Cardiac septum (tissue), 1 donor: ENCODE data around the gene NMBR. TPM values are rescaled to one million over a fixed set of nuclear protein-coding genes. Genes with fewer than 3 reads are reported as not detected.
"Not testable (repeated sequence)": the region's sequence is repeated elsewhere in the genome, so short reads cannot be mapped to it uniquely, and the experiment has no call there.

ENCODE experiments used
- DNase-seq: peaks from one replicate; pipeline ENCODE4 v3.0.0-alpha.2; 2020; ENCODE audit warnings: low spot score
- intact Hi-C: fragments of 100-400 bp; cut with DNase I; formaldehyde crosslinking; loops from one replicate; pipeline ENCODE4 v1.14.0; 2022
- total RNA-seq: library from RNA; stranded (reverse); fragmentation: NEBNext Ultra II Directional; extraction: Animal tissue kit (Norgen Biotek cat#: 25700); gene quantifications from one replicate; pipeline ENCODE4 v1.2.1, GENCODE V29; 2021
- donor health status: DM: no; HTN: no; CAD: no.

The NMBR gene
- total RNA-seq, 1 donor from 2014 or later: not detected

GRCh38 chr6:142155895-142156757 is 9.2 kb upstream of the NMBR start:
- intact Hi-C loops: no loop called here
- no peak for DNase-seq

DNA sequence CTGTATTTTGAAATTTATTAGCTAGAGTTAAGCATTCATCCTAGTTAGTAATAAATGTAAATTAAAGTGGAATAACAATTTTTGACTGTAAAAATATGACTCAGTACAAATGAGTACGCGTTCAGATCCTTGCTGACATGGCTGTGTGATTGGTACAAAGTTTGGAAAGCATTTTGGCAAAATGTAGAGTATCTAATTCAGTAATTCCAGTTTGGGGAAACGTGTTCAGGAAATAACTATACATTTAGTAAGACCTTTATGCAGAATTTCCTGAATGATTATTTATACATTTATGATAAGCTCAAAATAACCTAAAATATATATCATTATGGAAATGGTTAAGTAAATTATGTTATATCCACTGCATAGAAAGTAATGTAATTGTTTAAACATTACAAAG is 8.2 kb upstream of the NMBR start:
- DNase-seq: no peak
- intact Hi-C loops: no loop called here

DNA sequence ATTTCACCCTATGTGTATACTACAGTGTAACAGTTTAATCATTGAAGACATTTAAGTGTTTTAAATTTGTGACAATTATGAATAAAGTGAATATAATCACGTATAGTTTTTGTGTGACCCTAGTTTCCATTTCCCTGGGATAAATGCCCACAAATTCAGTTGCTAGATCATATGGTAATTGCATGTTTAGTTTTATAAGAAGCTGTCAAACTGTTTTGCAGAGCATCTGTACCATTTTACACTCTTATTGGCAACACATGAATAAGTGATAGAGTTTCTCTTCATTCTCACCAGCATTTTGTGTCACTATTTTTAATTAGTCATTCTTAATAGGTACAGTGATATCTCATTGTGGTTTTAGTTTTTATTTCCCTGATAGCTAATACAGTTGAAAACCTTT is 7.4 kb upstream of the NMBR start:
- intact Hi-C loops: no loop called here

GRCh38 chr6:142153196-142153595 is 6.3 kb upstream of the NMBR start:
- intact Hi-C loops: no loop called here
- DNase-seq: no peak

More for the DNA sequence above, 7.4 kb upstream of the NMBR start:
- no peak for DNase-seq

DNA sequence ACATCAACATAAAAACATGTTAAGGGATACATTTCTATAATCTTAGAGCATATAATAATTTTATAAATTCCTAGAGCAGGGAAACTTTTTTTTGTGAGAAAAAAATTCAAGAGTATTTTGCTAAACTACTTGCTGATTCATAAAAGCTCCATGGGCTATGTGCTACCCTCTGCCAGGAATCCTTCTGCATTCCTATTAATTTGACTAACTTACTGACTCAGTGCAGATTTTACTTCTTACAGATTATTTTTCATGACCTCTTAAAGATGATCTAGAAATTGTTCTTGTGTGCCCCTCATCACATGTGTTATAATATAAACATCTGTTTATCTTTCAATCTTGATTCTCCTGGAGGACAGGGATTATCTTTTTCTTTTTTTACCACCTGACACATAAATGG is 5.8 kb upstream of the NMBR start:
- intact Hi-C loops: no loop called here
- no peak for DNase-seq

- intact Hi-C loops, DNase-seq: not testable (repeated sequence)
These were observed 5.4 kb downstream of the NMBR start for GRCh38 chr6:142141531-142141930.

DNA sequence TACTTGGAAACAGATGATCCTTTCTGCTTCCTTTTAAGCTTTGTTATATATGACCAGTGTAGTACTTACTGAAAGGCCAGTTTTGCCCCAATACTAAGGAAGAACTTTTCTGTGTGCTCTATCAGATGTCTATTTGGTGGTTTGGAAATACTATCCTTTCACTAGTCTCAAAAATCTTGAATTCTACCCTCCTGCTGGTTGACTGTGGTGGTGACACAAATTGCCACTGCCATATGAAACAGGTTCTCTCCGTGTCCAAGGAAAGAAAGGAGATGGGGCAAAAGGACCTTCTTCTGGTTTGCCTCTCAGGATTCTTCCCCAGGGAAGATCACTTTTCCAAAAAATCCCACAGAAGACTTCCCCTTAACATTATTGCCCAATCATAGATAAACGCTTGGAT is 8.0 kb downstream of the NMBR start:
- intact Hi-C loops: no loop called here

GRCh38 chr6:142132625-142133024 is 14.3 kb downstream of the NMBR start, which contains the start of gene GJE1:
TSS of gene GJE1 (plus strand) at chr6:142132925. CDS start at chr6:142133159, 234 bp downstream.
- intact Hi-C loops: no loop called here
- DNase-seq: no peak

More for the DNA sequence above, 8.0 kb downstream of the NMBR start:
- no peak for DNase-seq

GRCh38 chr6:142130814-142131213 is 16.1 kb downstream of the NMBR start:
- intact Hi-C loops: no loop called here
- DNase-seq: no peak

DNA sequence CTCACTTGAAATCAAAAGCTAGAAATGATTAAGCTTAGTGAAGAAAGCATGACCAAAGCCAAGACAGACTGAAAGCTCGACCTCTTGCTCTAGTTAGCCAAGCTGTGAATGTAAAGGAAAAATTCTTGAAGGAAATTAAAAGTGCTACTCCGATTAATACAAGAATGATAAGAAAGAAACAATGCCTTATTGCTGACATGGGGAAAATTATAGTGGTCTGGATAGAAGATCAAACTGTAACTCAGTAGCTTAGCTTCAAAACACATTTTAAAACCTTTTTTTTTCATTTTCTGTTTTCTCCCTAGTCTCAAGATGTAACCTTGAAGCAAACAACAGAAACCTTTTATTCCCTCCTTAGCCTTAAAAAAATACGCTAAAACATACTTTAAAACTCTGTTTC is 25.6 kb downstream of the NMBR start:
- no peak for DNase-seq
- intact Hi-C loops: no loop called here

- DNase-seq: no peak
- intact Hi-C loops: no loop called here
These were observed 28.0 kb downstream of the NMBR start for GRCh38 chr6:142118925-142119324.

GRCh38 chr6:142118328-142118727 is 28.6 kb downstream of the NMBR start:
- intact Hi-C loops: no loop called here
- no peak for DNase-seq

DNA sequence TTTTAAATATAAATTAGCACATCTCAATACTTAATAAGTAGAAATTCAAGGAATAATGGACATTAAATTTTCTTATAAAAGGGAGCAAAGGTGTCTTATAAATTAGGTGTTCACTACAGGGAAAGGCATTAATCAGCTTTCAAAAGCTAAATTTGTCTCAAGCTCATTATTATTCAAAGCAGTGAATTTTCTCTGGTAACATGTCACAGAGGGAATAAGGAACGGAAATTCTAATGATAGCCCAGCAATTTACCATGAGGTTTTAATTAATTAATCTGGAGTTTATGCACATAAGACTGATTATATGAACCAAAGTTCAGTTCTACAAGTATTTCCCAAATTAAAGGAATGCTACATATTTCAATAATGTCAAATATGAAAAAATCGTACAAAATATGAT is 29.6 kb downstream of the NMBR start:
- intact Hi-C loops: no loop called here
- DNase-seq: no peak

- DNase-seq: no peak
- intact Hi-C loops: loop anchor here (5.0 kb wide), 1 partner anchor 435 kb away; no protein-coding TSS in a partner anchor
These were observed 34.4 kb downstream of the NMBR start for GRCh38 chr6:142112451-142113061.

DNA sequence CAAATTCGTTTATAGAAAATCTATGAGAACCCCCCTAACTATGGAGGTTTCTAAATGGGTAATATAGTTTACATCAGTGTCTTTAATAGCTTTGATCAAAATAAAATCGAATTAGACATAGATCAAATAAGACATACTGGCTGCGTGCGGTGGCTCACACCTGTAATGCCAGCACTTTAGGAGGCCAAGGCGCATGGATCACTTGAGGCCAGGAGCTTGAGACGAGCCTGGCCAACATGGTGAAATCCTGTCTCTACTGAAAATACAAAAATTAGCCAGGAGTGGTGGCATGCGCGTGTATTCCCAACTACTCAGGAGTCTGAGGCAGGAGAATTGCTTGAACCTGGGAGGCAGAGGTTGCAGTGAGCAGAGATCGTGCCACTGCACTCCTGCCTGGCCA is 36.1 kb downstream of the NMBR start:
- intact Hi-C loops: loop anchor here (5.0 kb wide), 1 partner anchor 434 kb away; no protein-coding TSS in a partner anchor
- not testable (repeated sequence) for DNase-seq

DNA sequence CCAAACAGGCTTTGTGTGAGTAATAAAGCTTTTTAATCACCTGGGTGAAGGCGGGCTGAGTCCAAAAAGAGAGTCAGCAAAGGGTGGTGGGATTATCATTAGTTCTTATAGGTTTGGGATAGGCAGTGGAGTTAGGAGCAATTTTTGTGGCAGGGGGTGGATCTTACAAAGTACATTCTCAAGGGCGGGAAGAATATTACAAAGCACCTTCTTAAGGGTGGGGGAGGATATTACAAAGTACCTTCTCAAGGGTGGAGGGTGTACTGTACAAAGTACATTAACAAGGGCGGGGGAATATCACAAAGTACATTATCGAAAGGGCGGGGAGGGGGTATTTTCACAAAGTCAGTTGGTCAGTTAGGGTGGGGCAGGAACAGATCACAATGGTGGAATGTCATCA is 42.1 kb downstream of the NMBR start:
- DNase-seq, intact Hi-C loops: not testable (repeated sequence)

- intact Hi-C loops: no loop called here
These were observed 58.1 kb downstream of the NMBR start for GRCh38 chr6:142088858-142089216.

GRCh38 chr6:142087950-142088857 is 58.7 kb downstream of the NMBR start:
- no peak for DNase-seq
- intact Hi-C loops: no loop called here

More at GRCh38 chr6:142088858-142089216, 58.1 kb downstream of the NMBR start:
- no peak for DNase-seq

DNA sequence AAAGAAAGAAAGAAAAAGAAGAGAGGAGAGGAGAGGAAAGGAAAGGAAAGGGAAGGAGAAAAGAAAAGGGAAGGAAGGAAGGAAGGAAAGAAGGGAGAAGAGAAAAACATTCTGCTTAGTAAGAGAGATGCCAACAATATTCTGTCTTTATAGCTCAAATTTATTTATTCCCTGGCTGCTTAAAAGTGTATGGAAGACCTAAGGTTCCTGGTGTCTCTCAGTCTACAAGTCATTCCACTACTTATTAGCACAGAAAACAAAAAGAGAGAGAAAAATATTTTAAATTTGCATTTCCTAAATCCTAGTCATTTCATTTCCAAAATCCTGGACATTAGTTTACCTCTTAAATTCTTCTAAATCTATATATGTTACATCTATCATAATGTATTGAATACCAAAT is 67.8 kb downstream of the NMBR start:
- DNase-seq: no peak
- intact Hi-C loops: no loop called here

DNA sequence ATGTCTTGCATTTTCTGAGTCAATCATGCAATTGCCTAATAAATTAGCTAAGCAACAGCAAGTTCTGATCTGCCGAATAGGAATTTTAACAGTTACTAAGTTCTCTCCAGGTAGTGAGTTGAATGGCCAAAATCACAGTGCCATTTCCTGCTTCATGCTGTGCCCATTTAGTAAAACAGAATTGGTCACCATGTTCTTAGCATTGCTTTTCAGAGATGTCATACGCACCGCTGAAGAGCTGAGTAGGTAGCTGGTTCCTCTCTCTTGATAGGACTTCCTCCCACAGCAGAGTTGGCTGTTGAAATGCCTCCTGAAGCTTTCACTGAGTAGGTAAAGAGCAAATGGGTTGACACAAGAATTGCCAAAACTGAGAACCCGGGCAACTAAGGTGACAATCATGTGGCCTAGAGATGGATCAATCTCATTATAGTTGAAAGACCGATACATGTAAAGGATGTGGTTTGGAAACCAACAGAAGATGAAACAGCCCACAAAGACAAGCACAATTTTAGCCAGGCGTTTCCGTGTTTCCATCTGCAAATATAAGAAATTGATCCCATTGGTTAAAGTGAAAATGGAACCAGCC is 71.3 kb downstream of the NMBR start:
- intact Hi-C loops: no loop called here
- no peak for DNase-seq
